GM12872 (cell line): Measurements from ENCODE around the gene CFP.

ENCODE experiments used
- CTCF ChIP-seq: IDR thresholded peaks from 3 replicates; pipeline ENCODE4 v1.5.1; 2011; ENCODE audit warnings: low read depth, mild to moderate bottlenecking, low read length, moderate library complexity; ENCODE audit not compliant: insufficient read depth

CFP gene

GRCh38 chrX:47619486-47620302 lies 10.0 kb downstream of the CFP start, which contains the start of gene SYN1:
SYN1 (minus strand) TSS chrX:47619857; CDS start chrX:47619728, 129 bp downstream.
- no peak; the same call in 2 of the 3 replicates for TF ChIP-seq CTCF

- no peak for TF ChIP-seq CTCF
These were observed 10.7 kb downstream of the CFP start for GRCh38 chrX:47618923-47619485.

- TF ChIP-seq CTCF = no peak
These were observed 15.1 kb downstream of the CFP start for GRCh38 chrX:47614618-47615017.

GRCh38 chrX:47613082-47613481 lies 16.6 kb downstream of the CFP start:
- TF ChIP-seq CTCF = no peak

GRCh38 chrX:47612418-47612817 lies 17.3 kb downstream of the CFP start:
- no peak for TF ChIP-seq CTCF

GRCh38 chrX:47611926-47612325 lies 17.8 kb downstream of the CFP start:
- TF ChIP-seq CTCF = no peak

GRCh38 chrX:47611489-47611888 lies 18.2 kb downstream of the CFP start:
- TF ChIP-seq CTCF = no peak
